Breast epithelium (tissue), 4 donors: Measurements from ENCODE around the gene TAAR6. TPM values are rescaled to one million over a fixed set of nuclear protein-coding genes. Genes with fewer than 3 reads are reported as not detected.
"Not testable (repeated sequence)": the region's sequence is repeated elsewhere in the genome, so short reads cannot be mapped to it uniquely, and the experiment has no call there.

Experiments
- DNase-seq, 2 donors: peaks; one replicate each; pipeline ENCODE4 v3.0.0-alpha.2; 2019; ENCODE audit warnings: low spot score in 2 of 2
- H3K27ac ChIP-seq, 2 donors: fragments of 200-600 bp; sonication (generic) in 1 of 2; one replicate each; pipeline ENCODE4 v1.5.1; 2016 to 2019; ENCODE audit warnings: mild to moderate bottlenecking in 1 of 2
- H3K27me3 ChIP-seq, 2 donors: fragments of 200-600 bp; sonication (generic) in 1 of 2; one replicate each; pipeline versions ENCODE4 v1.5.1 to v1.6.0; 2017 to 2019; ENCODE audit warnings: control low read depth in 1 of 2, mild to moderate bottlenecking in 1 of 2
- H3K36me3 ChIP-seq: fragments of 200-600 bp; one replicate; pipeline ENCODE4 v1.5.1; 2019
- H3K4me1 ChIP-seq, 2 donors: fragments of 200-600 bp; sonication (generic); one replicate each; pipeline ENCODE4 v1.5.1; 2016 to 2019; ENCODE audit warnings: control low read depth in 1 of 2
- H3K4me3 ChIP-seq, 3 donors: fragments of 200-600 bp; sonication (generic); 1 replicate in 2 of 3; 2 replicates in 1 of 3; pipeline ENCODE4 v1.5.1; 2016 to 2019; ENCODE audit warnings: mild to moderate bottlenecking in 3 of 3, moderate library complexity in 2 of 3
- H3K9me3 ChIP-seq, 2 donors: fragments of 200-600 bp; sonication (generic) in 1 of 2; one replicate each; pipeline ENCODE4 v1.5.1; 2016 to 2019; ENCODE audit warnings: control low read depth in 1 of 2
- POLR2A ChIP-seq: fragments of 450-650 bp; IDR thresholded peaks from one replicate; pipeline ENCODE4 v1.6.1; 2016; ENCODE audit warnings: antibody characterized with exemption, mild to moderate bottlenecking, moderate library complexity
- POLR2AphosphoS5 ChIP-seq, 3 donors: sonication (generic); formaldehyde crosslinking; IDR thresholded peaks; one replicate each; pipeline ENCODE4 v1.6.1; 2017; ENCODE audit warnings: antibody characterized with exemption in 3 of 3
- intact Hi-C: fragments of 100-400 bp; cut with DNase I; formaldehyde crosslinking; loops from one replicate; pipeline ENCODE4 v1.15.1; 2023; ENCODE audit warnings: low total_unique reads
- total RNA-seq, 3 donors: library from RNA; depleted of rRNA; stranded (reverse); fragments of >200 nt; gene quantifications; one replicate each; pipeline ENCODE4 v1.1.0, GENCODE V29; 2016
- TF ChIP-seq, protein P1 (sequence below), 3 donors: fragments of 450-650 bp; IDR thresholded peaks; one replicate each; pipeline ENCODE4 v1.5.1; 2016 to 2017; ENCODE audit warnings: antibody characterized with exemption in 3 of 3, mild to moderate bottlenecking in 3 of 3, moderate library complexity in 3 of 3

TAAR6 gene
- total RNA-seq, 3 donors from 2014 or later = not detected

DNA sequence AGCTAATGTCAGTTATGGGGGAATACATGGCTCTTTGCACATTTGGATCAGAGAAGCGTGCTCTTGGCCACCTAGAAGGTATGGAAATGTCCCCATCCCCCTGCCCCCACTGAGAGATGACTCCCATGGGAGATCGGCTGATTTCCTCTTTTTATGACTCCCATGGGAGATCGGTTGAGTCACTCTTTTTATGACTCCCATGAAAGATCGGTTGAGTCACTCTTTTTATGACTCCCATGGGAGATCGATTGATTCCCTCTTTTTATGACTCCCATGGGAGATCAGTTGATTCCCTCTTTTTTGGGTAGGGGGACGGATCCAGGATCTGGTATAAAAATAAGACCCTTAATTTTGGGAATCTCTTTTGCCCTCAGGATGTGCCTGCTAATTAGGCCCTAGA, 42.3 kb upstream of the TAAR6 start:
- Histone ChIP-seq H3K4me1 (no peaks in the 10 kb centered on the region), H3K9me3 (no peaks in the 10 kb centered on the region), H3K4me3 (no peak overlapping the region), H3K36me3 (no peaks in the 10 kb centered on the region), H3K27ac (no peak overlapping the region), H3K27me3 (no peaks in the 10 kb centered on the region)
- TF ChIP-seq POLR2AphosphoS5 (IDR thresholded peaks at IDR 0.05) = no peak
- intact Hi-C loops = no loop called here
- no peak for DNase-seq

DNA sequence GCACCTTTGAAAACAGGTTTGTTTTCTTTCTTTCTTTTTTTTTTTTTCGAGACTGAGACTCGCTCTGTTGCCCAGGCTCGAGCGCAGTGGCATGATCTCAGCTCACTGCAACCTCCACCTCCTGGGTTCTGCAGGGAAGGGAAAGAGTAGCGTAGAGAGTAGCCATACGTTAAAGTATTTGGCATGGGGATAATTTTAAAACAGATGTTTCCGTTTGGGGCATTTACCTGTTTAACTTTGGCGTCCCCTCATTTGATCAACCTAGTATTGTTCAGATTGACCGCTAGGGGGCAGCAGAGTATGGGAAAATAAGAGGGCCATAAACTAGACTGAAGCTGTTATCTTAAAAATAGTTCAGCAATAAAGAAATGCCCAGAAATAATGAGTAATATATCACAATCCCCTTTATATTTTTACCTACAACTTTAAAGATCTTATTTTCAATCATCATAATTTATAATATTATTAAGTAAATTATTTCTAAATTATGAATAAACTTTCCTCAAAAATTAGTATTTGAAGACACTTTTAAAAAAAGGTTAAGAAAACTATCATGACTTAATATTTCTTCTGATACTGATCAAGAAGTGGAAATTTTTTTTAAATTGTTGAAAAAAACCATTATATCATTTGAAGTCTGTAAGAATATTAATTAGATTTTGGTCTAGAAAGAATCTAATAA, 39.7 kb upstream of the TAAR6 start:
- no peaks in the 10 kb centered on the region for H3K27me3 ChIP-seq
- TF ChIP-seq, protein P1, sequence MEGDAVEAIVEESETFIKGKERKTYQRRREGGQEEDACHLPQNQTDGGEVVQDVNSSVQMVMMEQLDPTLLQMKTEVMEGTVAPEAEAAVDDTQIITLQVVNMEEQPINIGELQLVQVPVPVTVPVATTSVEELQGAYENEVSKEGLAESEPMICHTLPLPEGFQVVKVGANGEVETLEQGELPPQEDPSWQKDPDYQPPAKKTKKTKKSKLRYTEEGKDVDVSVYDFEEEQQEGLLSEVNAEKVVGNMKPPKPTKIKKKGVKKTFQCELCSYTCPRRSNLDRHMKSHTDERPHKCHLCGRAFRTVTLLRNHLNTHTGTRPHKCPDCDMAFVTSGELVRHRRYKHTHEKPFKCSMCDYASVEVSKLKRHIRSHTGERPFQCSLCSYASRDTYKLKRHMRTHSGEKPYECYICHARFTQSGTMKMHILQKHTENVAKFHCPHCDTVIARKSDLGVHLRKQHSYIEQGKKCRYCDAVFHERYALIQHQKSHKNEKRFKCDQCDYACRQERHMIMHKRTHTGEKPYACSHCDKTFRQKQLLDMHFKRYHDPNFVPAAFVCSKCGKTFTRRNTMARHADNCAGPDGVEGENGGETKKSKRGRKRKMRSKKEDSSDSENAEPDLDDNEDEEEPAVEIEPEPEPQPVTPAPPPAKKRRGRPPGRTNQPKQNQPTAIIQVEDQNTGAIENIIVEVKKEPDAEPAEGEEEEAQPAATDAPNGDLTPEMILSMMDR (IDR thresholded peaks at IDR 0.05) = peak; percentile 55 to 79 (median 74)
- TF ChIP-seq POLR2A = no peak
- TF ChIP-seq POLR2AphosphoS5 (IDR thresholded peaks at IDR 0.05) = no peak
- no peak overlapping the region for H3K27ac ChIP-seq
- intact Hi-C loops = no loop called here
- H3K4me3 ChIP-seq = peak overlapping the region in 1 of 3 donors; percentile 30
- H3K4me1 ChIP-seq = no peaks in the 10 kb centered on the region
- no peaks in the 10 kb centered on the region for H3K36me3 ChIP-seq
- no peaks in the 10 kb centered on the region for H3K9me3 ChIP-seq
- DNase-seq = no peak

DNA sequence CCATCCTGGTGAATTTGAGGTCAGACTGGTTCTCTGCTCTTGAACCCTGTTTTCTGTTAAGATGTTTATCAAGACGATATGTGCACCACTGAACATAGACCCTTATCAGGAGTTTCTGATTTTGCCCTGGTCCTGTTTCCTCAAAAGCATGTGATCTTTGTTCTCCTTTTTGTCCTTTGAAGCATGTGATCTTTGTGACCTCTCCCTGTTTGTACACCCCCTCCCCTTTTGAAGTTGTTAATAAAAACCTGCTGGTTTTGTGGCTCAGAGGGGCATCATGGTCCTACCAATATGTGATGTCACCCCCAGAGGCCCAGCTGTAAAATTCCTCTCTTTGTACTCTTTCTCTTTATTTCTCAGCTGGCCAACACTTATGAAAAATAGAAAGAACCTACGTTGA, 35.6 kb upstream of the TAAR6 start:
- H3K36me3 ChIP-seq, DNase-seq, intact Hi-C loops, H3K4me3 ChIP-seq, H3K4me1 ChIP-seq, H3K27ac ChIP-seq, H3K9me3 ChIP-seq, H3K27me3 ChIP-seq: not testable (repeated sequence)

DNA sequence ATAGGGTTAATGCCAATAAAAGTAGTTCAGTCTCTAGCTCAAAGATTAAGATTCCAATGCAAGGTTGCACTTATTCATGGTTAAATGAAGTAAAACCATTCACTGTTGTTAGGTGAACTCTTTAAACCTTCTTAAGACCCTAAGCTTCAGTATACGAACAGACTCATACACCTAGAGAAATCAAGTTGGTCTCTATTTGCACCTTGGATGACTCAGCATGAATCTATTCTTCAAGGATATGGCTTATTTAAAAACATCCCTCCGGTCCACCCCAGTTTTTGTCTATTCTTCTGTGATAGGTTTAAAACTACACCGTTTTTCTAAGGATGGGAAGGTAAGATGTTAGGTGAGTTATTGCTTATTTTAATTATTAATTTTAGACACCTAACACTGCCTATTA, 33.0 kb upstream of the TAAR6 start:
- DNase-seq = no peak
- intact Hi-C loops = loop anchor here (5.0 kb wide), 1 partner anchor 910 kb away; no protein-coding TSS in a partner anchor

DNA sequence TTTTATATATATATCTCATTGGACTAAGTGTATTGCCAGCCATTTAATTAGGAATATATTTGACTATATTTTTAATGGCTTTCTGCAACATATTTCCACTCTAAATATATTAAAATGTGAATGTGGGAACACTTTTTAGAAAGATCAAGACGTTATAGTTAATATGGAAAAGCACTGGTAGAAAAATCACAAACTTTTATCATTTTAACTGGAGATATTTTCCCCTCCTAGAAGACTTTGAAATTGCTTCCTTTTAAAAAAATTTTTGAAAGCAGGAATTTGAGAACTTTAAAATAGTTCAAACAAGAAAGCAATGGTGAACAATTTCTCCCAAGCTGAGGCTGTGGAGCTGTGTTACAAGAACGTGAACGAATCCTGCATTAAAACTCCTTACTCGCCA, 32.1 kb upstream of the TAAR6 start, which contains the start of gene TAAR9:
Gene TAAR9, plus strand, starts transcription at position 301 of the 400 bp plus-strand sequence. Its CDS starts 13 bp downstream, at position 314.
- Histone ChIP-seq H3K36me3 (no peaks in the 10 kb centered on the region), H3K4me1 (no peaks in the 10 kb centered on the region), H3K27ac (no peak within 1 kb of the TSS), H3K27me3 (no peaks in the 10 kb centered on the region), H3K9me3 (no peaks in the 10 kb centered on the region), H3K4me3 (no peak within 1 kb of the TSS)
- DNase-seq = no peak
- TF ChIP-seq POLR2AphosphoS5 (IDR thresholded peaks at IDR 0.05) = no peak
- intact Hi-C loops = loop anchor here (5.0 kb wide), 1 partner anchor 909 kb away; no protein-coding TSS in a partner anchor

More for the DNA sequence above, 33.0 kb upstream of the TAAR6 start:
- no peaks in the 10 kb centered on the region for H3K36me3 ChIP-seq
- TF ChIP-seq POLR2A = no peak
- TF ChIP-seq POLR2AphosphoS5 (IDR thresholded peaks at IDR 0.05) = no peak
- TF ChIP-seq, protein P1 (IDR thresholded peaks at IDR 0.05) = no peak
- H3K27ac ChIP-seq = no peak overlapping the region
- H3K4me1 ChIP-seq = no peaks in the 10 kb centered on the region
- H3K27me3 ChIP-seq = no peaks in the 10 kb centered on the region
- H3K9me3 ChIP-seq = no peaks in the 10 kb centered on the region
- no peak overlapping the region for H3K4me3 ChIP-seq

DNA sequence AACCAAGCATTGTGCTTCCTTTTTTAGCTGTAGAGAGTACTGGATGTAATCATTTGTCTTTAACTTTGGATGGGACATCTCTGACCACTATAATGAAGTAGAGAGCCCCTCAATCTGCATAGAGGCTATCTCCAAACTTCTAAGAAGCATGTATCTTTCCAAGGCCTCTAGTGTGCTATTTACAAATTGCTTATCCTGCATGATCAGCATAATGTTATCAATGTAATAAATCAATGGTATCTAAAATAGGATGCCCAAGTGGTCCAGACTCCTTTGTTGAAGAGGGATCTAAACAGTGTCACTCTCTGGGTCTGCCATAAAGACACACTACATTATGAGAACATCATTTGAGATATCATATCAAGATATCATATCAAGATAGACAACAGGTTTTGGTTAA, 25.3 kb upstream of the TAAR6 start:
- H3K27ac ChIP-seq = no peak overlapping the region
- H3K27me3 ChIP-seq = no peaks in the 10 kb centered on the region
- H3K4me1 ChIP-seq = no peaks in the 10 kb centered on the region
- intact Hi-C loops = no loop called here
- no peaks in the 10 kb centered on the region for H3K9me3 ChIP-seq
- DNase-seq = no peak
- no peak overlapping the region for H3K4me3 ChIP-seq
- H3K36me3 ChIP-seq = no peaks in the 10 kb centered on the region
- TF ChIP-seq POLR2AphosphoS5 (IDR thresholded peaks at IDR 0.05) (no peak), POLR2A (no peak)
- TF ChIP-seq, protein P1 (IDR thresholded peaks at IDR 0.05) = no peak
